Measurements from ENCODE around the gene PIGM. TPM values are rescaled to one million over a fixed set of nuclear protein-coding genes. Genes with fewer than 3 reads are reported as not detected.
"Not testable (repeated sequence)": the region's sequence is repeated elsewhere in the genome, so short reads cannot be mapped to it uniquely, and the experiment has no call there.

PIGM gene
- total RNA-seq, 1 experiment from 2014 or later, result 4.9 TPM

GRCh38 chr1:160061369-160062229 lies 29.8 kb upstream of the PIGM start:
- no peak for DNase-seq (ENCODE audit: low read depth)

- DNase-seq (ENCODE audit: low read depth), result no peak
These were observed 26.3 kb upstream of the PIGM start for GRCh38 chr1:160058087-160058486.

- peak; percentile 8 for DNase-seq (ENCODE audit: low read depth)
These were observed 24.9 kb upstream of the PIGM start for GRCh38 chr1:160056648-160057169.

DNA sequence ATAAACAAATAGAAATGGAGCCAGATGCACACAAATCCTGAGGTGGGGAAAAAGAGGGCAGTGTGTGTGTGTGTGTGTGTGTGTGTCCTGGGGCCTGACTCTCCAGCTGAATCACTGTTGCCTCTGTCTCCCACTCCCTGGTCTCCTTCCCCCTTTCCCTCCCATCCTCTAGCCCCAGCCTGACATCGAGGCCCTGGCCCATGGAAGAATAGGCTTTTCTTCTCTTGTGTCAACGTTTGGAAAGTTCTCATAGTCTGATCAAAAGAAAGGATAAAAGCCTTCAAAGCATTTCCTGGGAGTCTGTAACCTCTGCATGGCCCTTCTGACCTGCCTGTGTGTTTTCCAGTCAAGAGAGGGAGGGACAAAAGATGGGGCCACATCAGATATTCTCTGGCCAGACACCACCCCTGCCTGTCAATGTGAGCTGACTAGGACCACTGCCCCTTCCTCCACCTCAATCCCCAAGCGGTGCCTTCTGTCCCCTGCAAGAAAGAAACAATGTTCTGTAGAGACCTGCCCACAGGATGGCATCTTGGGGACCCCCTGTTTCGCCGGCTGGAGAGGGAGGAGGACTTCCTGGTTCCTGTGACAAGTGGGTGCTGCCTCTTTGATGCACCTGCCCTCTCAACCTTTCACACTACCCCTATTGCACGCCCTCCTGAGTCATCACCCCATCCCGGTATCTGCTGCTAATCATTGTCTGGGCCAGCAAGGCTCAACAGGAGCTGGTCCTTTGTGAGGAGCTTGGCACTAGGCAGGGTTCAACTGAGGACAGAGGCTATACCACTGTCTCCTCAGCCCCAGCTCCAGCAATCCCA lies 22.0 kb upstream of the PIGM start:
- peak; percentile 15 for DNase-seq (ENCODE audit: low read depth)

- no peak for DNase-seq (ENCODE audit: low read depth)
These were observed 21.1 kb upstream of the PIGM start for GRCh38 chr1:160052936-160053335.

DNA sequence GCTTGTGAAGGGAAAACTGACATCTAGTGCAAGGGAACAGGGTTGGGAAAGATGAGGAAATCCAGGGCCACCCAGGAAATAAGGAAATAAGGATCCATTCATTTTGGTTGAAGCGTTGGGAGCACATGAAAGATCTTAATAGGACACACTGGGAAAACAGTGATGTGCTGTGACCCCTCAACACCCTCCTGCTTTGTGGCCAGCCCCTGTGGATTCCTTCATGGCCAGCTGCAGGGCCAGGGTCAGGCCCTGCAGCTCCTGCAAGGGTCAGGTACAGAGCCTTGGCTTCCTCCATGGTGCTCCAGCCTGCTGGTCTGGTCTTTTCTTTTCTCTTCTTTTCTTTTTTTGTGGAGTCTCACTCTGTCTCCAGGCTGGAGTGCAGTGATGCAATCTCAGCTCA lies 18.8 kb upstream of the PIGM start:
- DNase-seq (ENCODE audit: low read depth), result no peak

GRCh38 chr1:160050182-160050581 lies 18.4 kb upstream of the PIGM start:
- DNase-seq (ENCODE audit: low read depth), result not testable (repeated sequence)

GRCh38 chr1:160049101-160049500 lies 17.3 kb upstream of the PIGM start:
- no peak for DNase-seq (ENCODE audit: low read depth)

- DNase-seq (ENCODE audit: low read depth), result no peak
These were observed 16.5 kb upstream of the PIGM start for GRCh38 chr1:160048335-160048734.

DNA sequence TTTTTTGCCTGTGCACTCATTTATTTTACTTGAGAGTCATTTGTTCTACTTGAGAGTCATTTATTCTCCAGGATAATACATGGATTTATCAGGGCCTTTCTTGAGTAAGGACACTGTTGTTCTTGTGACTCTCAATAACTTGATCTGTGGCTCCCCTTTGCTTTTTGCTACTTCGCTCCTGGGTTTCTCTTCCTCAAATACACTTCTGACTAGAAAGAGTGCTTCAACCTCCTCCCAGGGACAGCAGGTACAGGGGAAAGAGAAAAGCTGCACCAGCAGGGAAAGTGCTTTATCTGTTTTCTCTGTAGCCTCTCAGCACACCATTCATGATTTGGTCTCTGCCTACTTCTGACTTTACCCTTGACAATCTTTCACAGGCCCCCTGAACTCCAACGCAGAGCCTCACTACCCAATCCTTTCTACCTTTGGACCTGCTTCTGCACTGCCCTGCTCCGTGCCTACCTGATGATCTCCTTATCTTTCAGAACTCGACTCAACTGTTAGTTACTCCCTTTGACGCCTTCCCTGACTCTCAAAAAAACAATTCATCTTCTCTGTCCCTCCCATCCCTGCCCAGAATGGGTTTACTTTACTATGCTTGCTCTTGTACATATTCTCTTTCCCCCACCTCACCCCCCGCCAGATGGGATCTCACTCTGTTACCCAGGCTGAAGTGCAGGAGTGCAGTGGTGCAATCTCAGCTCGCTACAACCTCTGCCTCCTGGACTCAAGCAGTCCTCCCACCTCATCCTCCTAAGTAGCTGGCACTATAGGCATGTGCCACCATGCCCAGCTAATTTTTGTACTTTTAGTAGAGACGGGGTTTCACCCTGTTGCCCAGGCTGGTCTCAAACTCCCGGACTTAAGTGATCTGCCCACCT lies 15.6 kb upstream of the PIGM start:
- DNase-seq (ENCODE audit: low read depth), result no peak

DNA sequence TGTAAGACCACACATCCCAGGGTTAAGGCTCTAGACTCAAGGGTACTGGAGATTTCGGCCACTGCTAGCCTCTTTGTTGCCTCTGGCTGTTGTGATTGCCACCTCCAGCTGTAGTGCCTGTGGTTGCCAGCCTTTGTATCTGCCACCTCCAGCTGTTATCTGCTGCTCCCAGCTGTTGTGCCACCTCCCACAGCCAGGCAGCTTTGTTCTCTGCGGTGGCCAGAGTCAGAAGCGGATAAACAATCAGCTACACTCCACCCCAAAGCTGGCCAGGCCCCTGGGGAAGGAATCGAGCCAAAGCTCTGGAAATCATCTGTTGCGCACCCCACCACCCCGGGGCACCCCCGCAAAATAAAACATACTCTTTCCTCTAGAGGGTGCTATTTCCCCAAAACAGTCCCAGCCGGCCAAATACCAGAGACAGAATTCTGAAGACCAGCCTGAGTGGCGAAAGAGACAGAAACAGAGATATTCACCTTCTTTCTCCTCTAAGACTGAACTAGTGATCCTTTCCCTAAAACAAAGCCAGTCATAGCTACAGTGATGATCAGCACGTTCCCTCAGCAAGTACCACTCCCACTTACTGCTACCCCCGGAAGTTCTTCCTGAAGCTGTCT lies 14.8 kb upstream of the PIGM start:
- DNase-seq (ENCODE audit: low read depth), result peak; percentile 60

DNA sequence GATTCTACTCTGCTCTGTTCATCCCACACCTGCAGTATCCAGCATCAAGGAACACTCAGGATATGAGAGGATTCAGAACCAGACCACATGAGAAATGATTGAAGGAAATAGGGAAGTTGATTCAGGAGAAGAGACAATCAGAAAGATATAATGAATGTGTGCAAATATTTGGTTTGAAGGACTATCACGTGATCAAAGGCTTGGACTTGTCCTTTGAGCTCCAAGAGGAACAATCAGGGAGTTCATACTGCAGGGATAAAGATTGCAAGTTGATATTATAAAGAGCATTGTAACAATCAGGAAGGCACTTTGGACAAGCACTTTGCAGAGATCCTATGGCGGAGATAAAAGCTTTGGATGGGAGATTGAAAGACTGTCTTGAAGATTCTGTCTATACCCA lies 13.9 kb upstream of the PIGM start:
- no peak for DNase-seq (ENCODE audit: low read depth)

GRCh38 chr1:160043543-160043942 lies 11.8 kb upstream of the PIGM start:
- DNase-seq (ENCODE audit: low read depth), result no peak

DNA sequence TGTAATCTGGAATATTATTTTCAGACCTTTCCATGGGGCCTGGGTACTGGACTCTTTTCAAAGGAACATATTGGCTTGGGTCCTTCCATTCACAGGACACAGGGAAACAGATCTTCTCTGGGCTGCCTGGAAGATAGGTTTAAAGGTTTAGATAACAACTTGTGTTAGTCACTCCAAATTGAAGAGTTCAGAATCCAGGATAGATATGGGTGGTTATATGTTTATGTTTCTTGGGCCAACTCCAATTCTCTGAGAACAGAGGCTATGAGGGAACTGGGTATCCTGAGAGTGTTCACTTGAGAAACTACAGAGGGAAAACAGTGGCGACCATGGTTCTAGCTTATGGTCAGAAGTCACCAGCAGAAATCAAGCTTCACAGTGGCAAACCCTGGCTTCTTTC lies 8.7 kb upstream of the PIGM start:
- DNase-seq (ENCODE audit: low read depth), result no peak

DNA sequence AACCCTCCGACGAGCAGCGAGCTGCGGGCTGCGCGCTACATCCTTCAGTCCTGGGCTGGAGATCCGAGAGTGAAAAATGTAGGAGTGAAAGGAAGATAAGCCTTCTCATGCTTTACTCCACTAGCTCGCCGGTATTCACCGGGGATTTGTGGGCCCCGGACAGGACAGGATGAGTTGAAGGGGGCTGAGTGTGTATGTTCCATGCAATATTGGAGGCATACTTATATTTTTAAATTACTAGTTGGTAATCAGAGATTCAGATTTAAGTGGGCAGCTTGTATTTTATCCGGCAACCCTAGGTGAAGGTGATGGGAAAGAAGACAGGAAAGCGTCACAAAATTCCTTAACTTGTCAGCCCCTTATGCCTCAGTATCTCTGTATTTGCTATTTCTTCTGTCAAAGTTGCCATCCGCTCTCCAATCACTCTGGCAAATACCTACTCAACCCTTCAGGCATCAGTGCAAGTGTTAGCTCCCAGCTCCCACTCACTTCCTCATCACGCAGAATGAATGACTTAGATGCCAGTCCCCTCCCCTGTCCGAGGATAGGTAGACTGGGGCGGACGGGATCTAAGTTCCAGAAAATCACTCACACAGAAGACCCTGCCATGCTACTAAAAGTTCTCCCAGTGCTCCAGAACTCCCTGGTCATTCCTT lies 503 bp upstream of the PIGM start:
- DNase-seq (ENCODE audit: low read depth), result peak; percentile 16

DNA sequence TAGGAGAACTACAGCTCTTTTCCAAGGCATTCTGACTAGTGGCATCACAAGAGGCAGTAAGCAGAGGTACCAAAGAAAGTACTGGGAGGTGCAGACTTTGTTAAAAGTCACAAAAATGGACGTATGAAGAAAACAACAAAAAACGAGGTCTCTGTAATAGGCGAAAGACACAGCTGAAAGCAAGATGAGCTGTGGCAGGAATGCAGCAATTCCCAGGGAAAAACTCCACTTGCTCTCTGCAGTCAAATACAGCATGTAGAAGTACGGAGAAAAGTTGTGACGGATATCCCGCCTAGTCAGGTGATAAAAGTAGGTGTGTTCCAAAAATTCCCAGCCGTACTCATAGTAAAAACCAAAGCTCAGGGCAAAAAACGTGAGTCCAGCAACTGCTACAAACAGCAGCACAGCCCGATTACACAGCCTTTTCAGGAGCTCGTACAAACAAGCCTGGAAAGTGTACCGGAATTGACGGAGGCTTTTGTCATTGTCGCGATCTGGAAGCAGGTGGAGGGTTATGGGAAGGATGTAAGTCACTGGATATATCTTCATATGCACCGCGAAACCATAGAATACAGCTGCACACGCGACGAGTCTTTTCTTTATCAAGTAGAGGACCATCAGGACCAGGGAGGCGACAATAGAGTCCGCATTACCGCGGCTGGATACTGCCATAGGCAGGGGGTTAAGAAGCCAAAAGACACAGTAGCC lies 979 bp downstream of the PIGM start:
- DNase-seq (ENCODE audit: low read depth), result no peak

DNA sequence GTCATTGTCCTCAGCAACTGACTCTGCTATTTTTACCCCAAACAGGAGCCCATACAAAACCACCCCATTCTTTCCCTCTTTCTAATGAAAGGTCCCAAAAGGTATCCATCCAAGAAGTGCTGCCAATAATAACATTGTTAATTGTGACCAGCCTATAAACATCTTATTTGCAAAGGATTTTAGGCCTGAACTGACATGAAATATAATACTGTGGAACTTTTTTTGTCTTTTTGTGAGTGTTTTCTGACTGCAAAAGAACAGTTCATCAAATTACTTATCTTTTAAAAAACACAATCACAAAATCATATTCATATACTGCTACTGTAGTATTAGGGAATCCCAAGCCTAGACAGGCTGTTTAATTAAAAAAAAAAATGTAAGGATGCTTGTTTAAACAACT lies 3.4 kb downstream of the PIGM start:
- DNase-seq (ENCODE audit: low read depth), result no peak

GRCh38 chr1:160025314-160025713 lies 6.5 kb downstream of the PIGM start:
- DNase-seq (ENCODE audit: low read depth), result no peak

- DNase-seq (ENCODE audit: low read depth), result no peak
These were observed 7.4 kb downstream of the PIGM start for GRCh38 chr1:160024195-160024905.
